HCT116 (cell line): Measurements from ENCODE around the gene CDH13. TPM values are rescaled to one million over a fixed set of nuclear protein-coding genes. Genes with fewer than 3 reads are reported as not detected.

Source experiments
- ATAC-seq: fragments of 200-7000 bp; cut with Tn5 transposase; 2 replicates; pipeline ENCODE4 v1.9.1; 2020; ENCODE audit warnings: mild to moderate bottlenecking, moderate library complexity
- BruUV-seq: library from RNA; stranded (reverse); fragments of 400-500 nt; replicated peaks from 2 replicates; lab custom pipeline; 2021; lab: Mats Ljungman, UMichigan
- CTCF ChIA-PET: fragments of 300-600 bp; sonication (Branson Sonifier 250); formaldehyde crosslinking; loops from one replicate; lab custom pipeline; 2021; ENCODE audit warnings: antibody characterized with exemption; lab: Charles Lee
- POLR2A ChIA-PET: fragments of 300-600, 350-600 bp; sonication (Branson Sonifier 250); formaldehyde crosslinking; loops from one replicate; lab custom pipeline; 2021; ENCODE audit warnings: antibody characterized with exemption; lab: Charles Lee
- RAD21 ChIA-PET, 2 experiments: fragments of 300-600 bp; sonication (Branson Sonifier 250); formaldehyde crosslinking; loops; one replicate each; lab custom pipeline; 2023; ENCODE audit warnings: low total read pairs in 2 of 2; ENCODE audit not compliant: uncharacterized antibody in 2 of 2, unreplicated experiment in 2 of 2, low non-redundant PET in 1 of 2; lab: Charles Lee
- DNase-seq: peaks from one replicate; pipeline ENCODE4 v3.0.0-alpha.2; 2010; ENCODE audit warnings: low read depth, low spot score
- H2AFZ ChIP-seq: fragments of 200-600 bp; shearing (Covaris generic), sonication (generic); 2 replicates; pipeline ENCODE4 v1.6.1; 2017; ENCODE audit warnings: low read depth, mixed run types, mixed read lengths, antibody characterized with exemption, low read length; ENCODE audit not compliant: poor library complexity, severe bottlenecking
- H3K27ac ChIP-seq: 2 replicates; pipeline ENCODE4 v1.5.1; 2012; ENCODE audit warnings: low read depth, low read length
- H3K27me3 ChIP-seq: fragments of 200-600 bp; sonication (generic); 2 replicates; pipeline ENCODE4 v1.6.1; 2016; ENCODE audit warnings: mixed run types, low read length, mixed read lengths; ENCODE audit not compliant: insufficient read depth
- H3K36me3 ChIP-seq, 2 experiments: fragments of 200-500 bp in 1 of 2; fragments of 200-600 bp in 1 of 2; sonication (Bioruptor generic) in 1 of 2; sonication (generic) in 1 of 2; 2 replicates each; pipeline versions ENCODE4 v1.5.1 to v1.6.1; 2014 to 2016; ENCODE audit warnings: low read length in 2 of 2, inconsistent platforms in 1 of 2, mixed read lengths in 1 of 2, mixed run types in 1 of 2; ENCODE audit not compliant: insufficient read depth in 2 of 2, control insufficient read depth in 1 of 2
- H3K4me1 ChIP-seq, 2 experiments: fragments of 200-600 bp in 1 of 2; sonication (generic) in 1 of 2; 2 replicates each; pipeline versions ENCODE4 v1.5.1 to v1.6.1; 2012 to 2017; ENCODE audit warnings: low read length in 2 of 2, inconsistent platforms in 1 of 2, mild to moderate bottlenecking in 1 of 2, mixed read lengths in 1 of 2, mixed run types in 1 of 2, moderate library complexity in 1 of 2; ENCODE audit not compliant: insufficient read depth in 2 of 2, control insufficient read depth in 1 of 2
- H3K4me2 ChIP-seq: fragments of 200-600 bp; sonication (generic); 2 replicates; pipeline ENCODE4 v1.6.1; 2017; ENCODE audit warnings: mixed run types, low read length, mixed read lengths
- H3K4me3 ChIP-seq, 2 experiments: fragments of 200-600 bp in 1 of 2; sonication (generic) in 1 of 2; replicated peaks in 1 of 2; 2 replicates each; pipeline ENCODE4 v1.5.1; 2011 to 2016; ENCODE audit warnings: low read length in 2 of 2, control low read depth in 1 of 2, low read depth in 1 of 2, mild to moderate bottlenecking in 1 of 2, mixed read lengths in 1 of 2, mixed run types in 1 of 2
- H3K79me2 ChIP-seq: fragments of 200-600 bp; sonication (generic); 2 replicates; pipeline ENCODE4 v1.6.1; 2017; ENCODE audit warnings: mild to moderate bottlenecking, mixed run types, low read length, moderate library complexity, mixed read lengths; ENCODE audit not compliant: insufficient read depth
- H3K9ac ChIP-seq: fragments of 200-600 bp; sonication (generic); 2 replicates; pipeline ENCODE4 v1.6.1; 2016; ENCODE audit warnings: low read length, mixed read lengths
- H3K9me2 ChIP-seq: fragments of 200-600 bp; sonication (generic), shearing (Covaris generic); 2 replicates; pipeline ENCODE4 v1.6.1; 2017; ENCODE audit warnings: mixed run types, mild to moderate bottlenecking, moderate library complexity; ENCODE audit not compliant: insufficient read depth
- H3K9me3 ChIP-seq, 2 experiments: fragments of 200-500 bp in 1 of 2; fragments of 200-600 bp in 1 of 2; sonication (Bioruptor generic) in 1 of 2; sonication (generic) in 1 of 2; 2 replicates each; pipeline ENCODE4 v1.6.1; 2014 to 2017; ENCODE audit warnings: low read length in 2 of 2, mixed read lengths in 2 of 2, inconsistent platforms in 1 of 2, low read depth in 1 of 2, mild to moderate bottlenecking in 1 of 2, mixed run types in 1 of 2, moderate library complexity in 1 of 2; ENCODE audit not compliant: control insufficient read depth in 1 of 2, insufficient read depth in 1 of 2
- H4K20me1 ChIP-seq: fragments of 200-600 bp; sonication (generic), shearing (Covaris generic); 2 replicates; pipeline ENCODE4 v1.6.1; 2017; ENCODE audit warnings: mixed run types, mild to moderate bottlenecking, moderate library complexity; ENCODE audit not compliant: insufficient read depth
- CTCF ChIP-seq, 3 experiments: fragments of 200-600 bp in 1 of 3; sonication (generic) in 1 of 3; IDR thresholded peaks in 2 of 3; conservative IDR thresholded peaks in 1 of 3; 2 replicates each; pipeline ENCODE4 v1.5.1; 2012 to 2017; ENCODE audit warnings: low read depth in 2 of 3, low read length in 2 of 3, antibody characterized with exemption in 1 of 3, borderline replicate concordance in 1 of 3, control low read depth in 1 of 3, mild to moderate bottlenecking in 1 of 3, mixed read lengths in 1 of 3, mixed run types in 1 of 3, moderate library complexity in 1 of 3; ENCODE audit not compliant: insufficient read depth in 1 of 3
- ELF1 ChIP-seq: IDR thresholded peaks from 2 replicates; pipeline ENCODE4 v1.6.1; 2012; ENCODE audit warnings: low read depth, borderline replicate concordance
- EZH2 ChIP-seq: fragments of 200-600 bp; sonication (generic); IDR thresholded peaks from 2 replicates; pipeline ENCODE4 v1.6.1; 2017; ENCODE audit warnings: antibody characterized with exemption, mixed run types
- RAD21 ChIP-seq: IDR thresholded peaks from 2 replicates; pipeline ENCODE4 v1.6.1; 2012; ENCODE audit warnings: low read depth, mild to moderate bottlenecking
- SIN3A ChIP-seq: IDR thresholded peaks from 2 replicates; pipeline ENCODE4 v1.6.1; 2012; ENCODE audit warnings: low read depth
- intact Hi-C: fragments of 100-400 bp; cut with micrococcal nuclease; formaldehyde crosslinking; loops from 2 replicates; pipeline ENCODE4 v1.10.0; 2022
- total RNA-seq: library from RNA; stranded (reverse); gene quantifications from one replicate; pipeline ENCODE4 v1.2.1, GENCODE V29; 2021; ENCODE audit not compliant: unreplicated experiment

CDH13 gene
- total RNA-seq, 1 experiment from 2014 or later: not detected

DNA sequence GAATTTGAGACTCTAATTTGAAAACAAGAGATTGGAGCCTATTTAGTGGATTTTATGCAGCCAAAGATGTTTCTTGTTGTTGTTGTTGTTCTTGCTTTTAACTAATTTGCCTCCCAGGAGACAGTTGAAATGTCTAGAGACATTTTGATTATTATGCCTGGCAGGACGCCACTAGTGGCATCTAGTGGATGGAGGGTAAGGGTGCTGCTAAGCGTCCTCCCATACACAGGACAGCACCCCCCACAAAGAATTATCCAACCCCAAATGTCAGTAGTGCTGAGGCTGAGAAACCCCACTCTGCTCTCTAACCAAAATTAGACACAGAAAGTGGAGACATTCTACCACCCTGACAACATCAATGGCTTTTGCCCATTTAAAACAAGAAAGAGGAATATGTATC lies 1165.6 kb downstream of the CDH13 start:
- no peak overlapping the region for H3K4me3 ChIP-seq
- BruUV-seq: no TSS peak
- H2AFZ ChIP-seq: no peak overlapping the region
- no peak overlapping the region for H3K9ac ChIP-seq
- POLR2A ChIA-PET: no interaction called here
- no peaks in the 10 kb centered on the region for H4K20me1 ChIP-seq
- CTCF ChIA-PET: no interaction called here
- no peaks in the 10 kb centered on the region for H3K4me1 ChIP-seq
- H3K27ac ChIP-seq: no peak overlapping the region
- ATAC-seq: peak; percentile 64
- RAD21 ChIA-PET: no interaction called here
- DNase-seq: no peak
- intact Hi-C loops: no loop called here
- TF ChIP-seq RAD21 (peak; percentile 24; the same call in 1 of the 2 replicates), EZH2 (no peak), CTCF (IDR thresholded peaks at IDR 0.05 in 2 of 3, conservative IDR thresholded peaks at IDR 0.05 in 1 of 3; ENCODE audit: borderline replicate concordance in 1 of 3, insufficient read depth in 1 of 3, low read depth in 2 of 3, low read length in 2 of 3) (peak in 2 of 3 experiments; percentile 6 to 19; a peak in 1 of 6 replicates), ELF1 (no peak)
- H3K36me3 ChIP-seq: no peaks in the 10 kb centered on the region
- peaks cover 14% of the 10 kb centered on the region for H3K27me3 ChIP-seq
- no peaks in the 10 kb centered on the region for H3K79me2 ChIP-seq
- no peak overlapping the region for H3K4me2 ChIP-seq
- H3K9me3 ChIP-seq: no peaks in the 10 kb centered on the region
- H3K9me2 ChIP-seq: no peaks in the 10 kb centered on the region

- TF ChIP-seq CTCF (IDR thresholded peaks at IDR 0.05 in 2 of 3, conservative IDR thresholded peaks at IDR 0.05 in 1 of 3; ENCODE audit: borderline replicate concordance in 1 of 3, insufficient read depth in 1 of 3, low read depth in 2 of 3, low read length in 2 of 3) (0 out of 6 replicates have a peak, but pooled peaks of 1 of the 3 experiments have one; percentile 11), SIN3A (no peak)
- TF ChIP-seq, all 23 proteins: peak for 1
- Histone ChIP-seq H3K9me3 (no peaks in the 10 kb centered on the region), H3K4me3 (no peak overlapping the region), H3K9me2 (no peaks in the 10 kb centered on the region), H3K27me3 (peaks cover 14% of the 10 kb centered on the region), H3K4me1 (no peaks in the 10 kb centered on the region), H3K4me2 (no peak overlapping the region), H3K79me2 (no peaks in the 10 kb centered on the region), H3K27ac (no peak overlapping the region), H3K36me3 (no peaks in the 10 kb centered on the region), H4K20me1 (no peaks in the 10 kb centered on the region), H3K9ac (no peak overlapping the region), H2AFZ (no peak overlapping the region)
- ChIA-PET CTCF (no interaction called here), RAD21 (no interaction called here), POLR2A (no interaction called here)
- intact Hi-C loops: no loop called here
- BruUV-seq: no TSS peak
- peak; percentile 82 for ATAC-seq
- no peak for DNase-seq
These were observed 1166.4 kb downstream of the CDH13 start for GRCh38 chr16:83793179-83793578.
